ENCODE results near the gene PSIP1.
"Not testable (repeated sequence)": the region's sequence is repeated elsewhere in the genome, so short reads cannot be mapped to it uniquely, and the experiment has no call there.

Gene PSIP1

GRCh38 chr9:15501803-15502202 lies 9.0 kb downstream of the PSIP1 start:
- DNase-seq, result no peak

- DNase-seq, result no peak
Observed at GRCh38 chr9:15501179-15501578, 9.6 kb downstream of the PSIP1 start.

GRCh38 chr9:15499139-15499538 lies 11.6 kb downstream of the PSIP1 start:
- DNase-seq, result no peak

GRCh38 chr9:15498246-15498995 lies 12.3 kb downstream of the PSIP1 start:
- DNase-seq, result no peak

- no peak for DNase-seq
Observed at GRCh38 chr9:15492485-15493150, 18.2 kb downstream of the PSIP1 start.

GRCh38 chr9:15491950-15492349 lies 18.8 kb downstream of the PSIP1 start:
- DNase-seq, result no peak

- no peak for DNase-seq
Observed at GRCh38 chr9:15485836-15486666, 24.7 kb downstream of the PSIP1 start.

- DNase-seq, result no peak
Observed at GRCh38 chr9:15484802-15485201, 26.0 kb downstream of the PSIP1 start.

GRCh38 chr9:15482146-15482545 lies 28.6 kb downstream of the PSIP1 start:
- DNase-seq, result no peak

GRCh38 chr9:15480028-15480427 lies 30.7 kb downstream of the PSIP1 start:
- no peak for DNase-seq

- DNase-seq, result no peak
Observed at GRCh38 chr9:15475923-15476536, 34.7 kb downstream of the PSIP1 start.

- DNase-seq, result no peak
Observed at GRCh38 chr9:15469862-15470261, 40.9 kb downstream of the PSIP1 start.

- DNase-seq, result no peak
Observed at GRCh38 chr9:15469406-15469805, 41.4 kb downstream of the PSIP1 start.

- no peak for DNase-seq
Observed at GRCh38 chr9:15468145-15468544, 42.6 kb downstream of the PSIP1 start.

- no peak for DNase-seq
Observed at GRCh38 chr9:15461601-15462000, 49.2 kb downstream of the PSIP1 start.

- DNase-seq, result no peak
Observed at GRCh38 chr9:15461056-15461455, 49.7 kb downstream of the PSIP1 start.

GRCh38 chr9:15453956-15454355 lies 56.8 kb downstream of the PSIP1 start:
- DNase-seq, result no peak

- DNase-seq, result no peak
Observed at GRCh38 chr9:15444141-15444540, 66.6 kb downstream of the PSIP1 start.

GRCh38 chr9:15442264-15442663 lies 68.5 kb downstream of the PSIP1 start:
- DNase-seq, result not testable (repeated sequence)

- DNase-seq, result not testable (repeated sequence)
Observed at GRCh38 chr9:15441841-15442240, 68.9 kb downstream of the PSIP1 start.

GRCh38 chr9:15438891-15439290 lies 71.9 kb downstream of the PSIP1 start:
- DNase-seq, result no peak

GRCh38 chr9:15433661-15434060 lies 77.1 kb downstream of the PSIP1 start:
- no peak for DNase-seq

- no peak for DNase-seq
Observed at GRCh38 chr9:15433191-15433590, 77.6 kb downstream of the PSIP1 start.

All from CD4-positive, alpha-beta T cell treated with Interleukin-6 for 4 hours (primary cell).